ENCODE measurements around the gene PSG11.
"Not testable (repeated sequence)": the region's sequence is repeated elsewhere in the genome, so short reads cannot be mapped to it uniquely, and the experiment has no call there.

PSG11 gene

GRCh38 chr19:43026369-43026768 lies at the start of gene PSG11:
Gene PSG11, minus strand, starts transcription at chr19:43026469. Its CDS starts 97 bp downstream, at chr19:43026372.
- not testable (repeated sequence) for DNase-seq (ENCODE audit: low read depth in 3 of 3, low spot score in 1 of 3)

GRCh38 chr19:43062418-43062817 lies 36.1 kb upstream of the PSG11 start:
- DNase-seq (ENCODE audit: low read depth in 3 of 3, low spot score in 1 of 3) = not testable (repeated sequence)

- not testable (repeated sequence) for DNase-seq (ENCODE audit: low read depth in 3 of 3, low spot score in 1 of 3)
Observed at GRCh38 chr19:43061326-43061725, 35.1 kb upstream of the PSG11 start.

GRCh38 chr19:43060254-43060653 lies 34.0 kb upstream of the PSG11 start:
- not testable (repeated sequence) for DNase-seq (ENCODE audit: low read depth in 3 of 3, low spot score in 1 of 3)

- DNase-seq (ENCODE audit: low read depth in 3 of 3, low spot score in 1 of 3) = not testable (repeated sequence)
Observed at GRCh38 chr19:43059482-43059881, 33.2 kb upstream of the PSG11 start.

GRCh38 chr19:43058440-43058839 lies 32.2 kb upstream of the PSG11 start:
- not testable (repeated sequence) for DNase-seq (ENCODE audit: low read depth in 3 of 3, low spot score in 1 of 3)

GRCh38 chr19:43047966-43048365 lies 21.7 kb upstream of the PSG11 start:
- DNase-seq (ENCODE audit: low read depth in 3 of 3, low spot score in 1 of 3) = not testable (repeated sequence)

- DNase-seq (ENCODE audit: low read depth in 3 of 3, low spot score in 1 of 3) = not testable (repeated sequence)
Observed at GRCh38 chr19:43046578-43046977, 20.3 kb upstream of the PSG11 start.

GRCh38 chr19:43043492-43044180 lies 17.4 kb upstream of the PSG11 start:
- DNase-seq (ENCODE audit: low read depth in 3 of 3, low spot score in 1 of 3) = not testable (repeated sequence)

GRCh38 chr19:43031645-43032044 lies 5.4 kb upstream of the PSG11 start:
- not testable (repeated sequence) for DNase-seq (ENCODE audit: low read depth in 3 of 3, low spot score in 1 of 3)

- no peak for DNase-seq (ENCODE audit: low read depth in 3 of 3, low spot score in 1 of 3)
Observed at GRCh38 chr19:43028866-43029265, 2.6 kb upstream of the PSG11 start.

GRCh38 chr19:43027985-43028384 lies 1.7 kb upstream of the PSG11 start:
- not testable (repeated sequence) for DNase-seq (ENCODE audit: low read depth in 3 of 3, low spot score in 1 of 3)

GRCh38 chr19:43027061-43027460 lies 792 bp upstream of the PSG11 start:
- not testable (repeated sequence) for DNase-seq (ENCODE audit: low read depth in 3 of 3, low spot score in 1 of 3)

- DNase-seq (ENCODE audit: low read depth in 3 of 3, low spot score in 1 of 3) = not testable (repeated sequence)
Observed at GRCh38 chr19:43022098-43022497, 4.2 kb downstream of the PSG11 start.

- not testable (repeated sequence) for DNase-seq (ENCODE audit: low read depth in 3 of 3, low spot score in 1 of 3)
Observed at GRCh38 chr19:43021629-43022028, 4.6 kb downstream of the PSG11 start.

- not testable (repeated sequence) for DNase-seq (ENCODE audit: low read depth in 3 of 3, low spot score in 1 of 3)
Observed at GRCh38 chr19:43019588-43019987, 6.7 kb downstream of the PSG11 start.

- DNase-seq (ENCODE audit: low read depth in 3 of 3, low spot score in 1 of 3) = not testable (repeated sequence)
Observed at GRCh38 chr19:43005841-43006240, 20.4 kb downstream of the PSG11 start.

- DNase-seq (ENCODE audit: low read depth in 3 of 3, low spot score in 1 of 3) = not testable (repeated sequence)
Observed at GRCh38 chr19:43004846-43005245, 21.4 kb downstream of the PSG11 start.

- not testable (repeated sequence) for DNase-seq (ENCODE audit: low read depth in 3 of 3, low spot score in 1 of 3)
Observed at GRCh38 chr19:43003634-43004033, 22.6 kb downstream of the PSG11 start.

- DNase-seq (ENCODE audit: low read depth in 3 of 3, low spot score in 1 of 3) = not testable (repeated sequence)
Observed at GRCh38 chr19:43002948-43003347, 23.3 kb downstream of the PSG11 start.

- not testable (repeated sequence) for DNase-seq (ENCODE audit: low read depth in 3 of 3, low spot score in 1 of 3)
Observed at GRCh38 chr19:42996161-42996560, 30.1 kb downstream of the PSG11 start.

- DNase-seq (ENCODE audit: low read depth in 3 of 3, low spot score in 1 of 3) = not testable (repeated sequence)
Observed at GRCh38 chr19:42992029-42992604, 34.2 kb downstream of the PSG11 start.

All from stimulated activated CD4-positive, alpha-beta T cell treated with anti-CD3 and anti-CD28 coated beads, TNF-alpha, amount 100 ng/mL, for 1 hour (primary cell).